Kidney (tissue), 14 donors: Measurements from ENCODE around the gene NINJ2. TPM values are rescaled to one million over a fixed set of nuclear protein-coding genes. Genes with fewer than 3 reads are reported as not detected.

Experiments used
- DNase-seq, 5 donors: peaks; one replicate each; pipeline ENCODE4 v3.0.0-alpha.2; 2013 to 2020
- FAIRE-seq: peaks from 2 replicates; lab custom pipeline; 2012; peaks lifted over from hg19 to GRCh38; lab: Jason Lieb, UNC
- H3K27ac ChIP-seq, 2 donors: one replicate each; pipeline ENCODE4 v1.7.0; 2013; ENCODE audit warnings: low read depth in 2 of 2, low read length in 2 of 2, inconsistent platforms in 1 of 2
- H3K27me3 ChIP-seq: one replicate; pipeline ENCODE4 v1.7.1; 2013; ENCODE audit warnings: low read length, inconsistent platforms; ENCODE audit not compliant: control insufficient read depth, insufficient read depth
- H3K36me3 ChIP-seq, 3 donors: one replicate each; pipeline versions ENCODE4 v1.7.0 to v1.7.1; 2013; ENCODE audit warnings: low read length in 3 of 3, control low read depth in 1 of 3, inconsistent platforms in 1 of 3; ENCODE audit not compliant: insufficient read depth in 3 of 3, control insufficient read depth in 2 of 3
- H3K4me1 ChIP-seq, 3 donors: one replicate each; pipeline versions ENCODE4 v1.7.0 to v1.7.1; 2013; ENCODE audit warnings: low read length in 3 of 3, inconsistent platforms in 1 of 3, low read depth in 1 of 3; ENCODE audit not compliant: control insufficient read depth in 2 of 3, insufficient read depth in 2 of 3
- H3K4me3 ChIP-seq, 3 donors: one replicate each; pipeline versions ENCODE4 v1.7.0 to v1.8.1; 2013; ENCODE audit warnings: low read length in 3 of 3, control low read depth in 1 of 3, inconsistent platforms in 1 of 3
- H3K9ac ChIP-seq, 3 donors: one replicate each; pipeline versions ENCODE4 v1.7.0 to v1.7.1; 2013; ENCODE audit warnings: low read length in 3 of 3, control low read depth in 1 of 3, inconsistent platforms in 1 of 3
- H3K9me3 ChIP-seq, 3 donors: one replicate each; pipeline versions ENCODE4 v1.7.0 to v1.7.1; 2013; ENCODE audit warnings: low read length in 3 of 3, control low read depth in 1 of 3, inconsistent platforms in 1 of 3; ENCODE audit not compliant: control insufficient read depth in 2 of 3, insufficient read depth in 1 of 3
- intact Hi-C: fragments of 100-400 bp; cut with DNase I; formaldehyde crosslinking; loops from one replicate; pipeline ENCODE4 v1.11.1; 2022
- polyA plus RNA-seq: library from polyadenylated mRNA; stranded (reverse); fragments of 350-450 nt; fragmentation: Illumina TruSeq; extraction: RNeasy Lipid Tissue Mini Kit (QIAGEN cat#74804); gene quantifications from one replicate; pipeline ENCODE4 v1.2.3, GENCODE V29; 2014; ENCODE audit warnings: low read depth, low replicate concordance; ENCODE audit not compliant: insufficient read depth
- total RNA-seq: library from RNA; stranded (reverse); fragmentation: NEBNext Ultra II Directional; extraction: Animal tissue kit (Norgen Biotek cat#: 25700); gene quantifications from one replicate; pipeline ENCODE4 v1.2.1, GENCODE V29; 2021
- TF ChIP-seq, protein P1 (sequence below): IDR thresholded peaks from 3 replicates; pipeline ENCODE4 v1.5.1; 2012; ENCODE audit warnings: mild to moderate bottlenecking, moderate library complexity, borderline replicate concordance; ENCODE audit not compliant: insufficient read depth; ENCODE audit errors: extremely low read depth
- donor health status: control.
- donor health status: control.
- donor health status: control.
- donor health status: control.
- donor health status: control.
- donor health status: DM: yes; HTN: yes; CAD: no.
- donor health status: Normal renal cell carcinoma (clear cell type).

NINJ2 gene
- total and polyA plus RNA-seq, 2 donors from 2014 or later = 0.69 to 2.8 TPM

DNA sequence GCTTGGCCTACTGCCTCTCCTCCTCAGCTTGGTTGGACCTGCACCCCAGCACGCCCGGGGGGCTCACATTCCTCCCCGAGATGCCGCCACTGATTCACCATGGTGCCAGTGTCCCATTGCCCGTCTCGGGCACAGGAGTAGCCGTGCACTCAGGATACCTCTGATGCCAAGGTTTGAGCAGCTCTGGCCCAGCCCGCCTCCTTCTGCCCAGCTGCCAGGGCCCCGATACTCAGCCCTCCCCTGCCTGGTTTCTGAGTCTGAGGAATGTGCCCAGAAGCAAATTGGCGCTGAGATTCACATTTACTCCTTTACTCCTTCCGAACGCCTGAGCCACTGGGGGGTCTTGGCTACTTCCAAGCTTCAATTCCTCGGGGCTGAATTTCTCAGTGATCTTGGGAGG is 63.5 kb downstream of the NINJ2 start:
- Histone ChIP-seq H3K27ac (no peak overlapping the region), H3K4me1 (no peaks in the 10 kb centered on the region), H3K36me3 (no peaks in the 10 kb centered on the region), H3K27me3 (no peaks in the 10 kb centered on the region), H3K9ac (no peak overlapping the region), H3K9me3 (no peaks in the 10 kb centered on the region), H3K4me3 (no peak overlapping the region)
- peak in 3 of 5 donors; percentile 24 to 70 (median 45) for DNase-seq
- intact Hi-C loops = no loop called here
- no peak for FAIRE-seq
- TF ChIP-seq, protein P1, sequence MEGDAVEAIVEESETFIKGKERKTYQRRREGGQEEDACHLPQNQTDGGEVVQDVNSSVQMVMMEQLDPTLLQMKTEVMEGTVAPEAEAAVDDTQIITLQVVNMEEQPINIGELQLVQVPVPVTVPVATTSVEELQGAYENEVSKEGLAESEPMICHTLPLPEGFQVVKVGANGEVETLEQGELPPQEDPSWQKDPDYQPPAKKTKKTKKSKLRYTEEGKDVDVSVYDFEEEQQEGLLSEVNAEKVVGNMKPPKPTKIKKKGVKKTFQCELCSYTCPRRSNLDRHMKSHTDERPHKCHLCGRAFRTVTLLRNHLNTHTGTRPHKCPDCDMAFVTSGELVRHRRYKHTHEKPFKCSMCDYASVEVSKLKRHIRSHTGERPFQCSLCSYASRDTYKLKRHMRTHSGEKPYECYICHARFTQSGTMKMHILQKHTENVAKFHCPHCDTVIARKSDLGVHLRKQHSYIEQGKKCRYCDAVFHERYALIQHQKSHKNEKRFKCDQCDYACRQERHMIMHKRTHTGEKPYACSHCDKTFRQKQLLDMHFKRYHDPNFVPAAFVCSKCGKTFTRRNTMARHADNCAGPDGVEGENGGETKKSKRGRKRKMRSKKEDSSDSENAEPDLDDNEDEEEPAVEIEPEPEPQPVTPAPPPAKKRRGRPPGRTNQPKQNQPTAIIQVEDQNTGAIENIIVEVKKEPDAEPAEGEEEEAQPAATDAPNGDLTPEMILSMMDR = no peak

DNA sequence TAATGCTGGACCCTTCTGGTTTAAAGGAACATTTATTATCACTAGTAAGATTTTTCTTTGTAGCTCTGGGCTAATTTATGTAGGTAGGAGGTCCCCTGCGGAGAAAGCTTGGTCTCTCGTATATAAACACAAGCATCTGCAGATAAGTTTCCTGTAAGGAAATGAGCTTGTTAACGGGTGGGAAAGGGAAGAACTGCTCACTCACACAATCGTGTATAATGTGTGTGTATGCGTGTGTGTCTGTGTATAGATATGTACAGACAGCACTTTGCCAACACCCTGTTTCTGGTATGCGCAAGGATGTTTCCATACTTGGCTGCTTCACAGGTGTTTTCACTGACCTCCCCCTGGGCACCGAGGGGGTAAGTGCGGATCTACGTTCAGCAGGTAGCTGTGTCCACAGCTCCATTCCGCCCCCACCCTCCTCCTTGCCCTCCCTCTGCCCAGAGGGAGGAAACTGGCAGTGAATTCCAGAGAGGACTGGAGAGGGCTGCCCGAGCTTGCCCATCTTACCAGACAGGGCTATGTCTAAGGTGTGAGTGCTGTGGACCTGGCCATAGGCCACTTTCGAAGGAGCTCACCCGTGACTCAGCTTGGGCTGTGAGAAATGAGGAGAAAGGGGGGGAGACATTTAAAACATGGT is 65.2 kb downstream of the NINJ2 start:
- H3K4me1 ChIP-seq = no peaks in the 10 kb centered on the region
- FAIRE-seq (no peak), DNase-seq (peak in 3 of 5 donors; percentile 25 to 77 (median 30))
- no peak overlapping the region for H3K27ac ChIP-seq
- TF ChIP-seq, protein P1 = no peak
- intact Hi-C loops = no loop called here
- H3K36me3 ChIP-seq = no peaks in the 10 kb centered on the region
- no peaks in the 10 kb centered on the region for H3K9me3 ChIP-seq
- H3K27me3 ChIP-seq = no peaks in the 10 kb centered on the region
- H3K9ac ChIP-seq = no peak overlapping the region
- H3K4me3 ChIP-seq = no peak overlapping the region

DNA sequence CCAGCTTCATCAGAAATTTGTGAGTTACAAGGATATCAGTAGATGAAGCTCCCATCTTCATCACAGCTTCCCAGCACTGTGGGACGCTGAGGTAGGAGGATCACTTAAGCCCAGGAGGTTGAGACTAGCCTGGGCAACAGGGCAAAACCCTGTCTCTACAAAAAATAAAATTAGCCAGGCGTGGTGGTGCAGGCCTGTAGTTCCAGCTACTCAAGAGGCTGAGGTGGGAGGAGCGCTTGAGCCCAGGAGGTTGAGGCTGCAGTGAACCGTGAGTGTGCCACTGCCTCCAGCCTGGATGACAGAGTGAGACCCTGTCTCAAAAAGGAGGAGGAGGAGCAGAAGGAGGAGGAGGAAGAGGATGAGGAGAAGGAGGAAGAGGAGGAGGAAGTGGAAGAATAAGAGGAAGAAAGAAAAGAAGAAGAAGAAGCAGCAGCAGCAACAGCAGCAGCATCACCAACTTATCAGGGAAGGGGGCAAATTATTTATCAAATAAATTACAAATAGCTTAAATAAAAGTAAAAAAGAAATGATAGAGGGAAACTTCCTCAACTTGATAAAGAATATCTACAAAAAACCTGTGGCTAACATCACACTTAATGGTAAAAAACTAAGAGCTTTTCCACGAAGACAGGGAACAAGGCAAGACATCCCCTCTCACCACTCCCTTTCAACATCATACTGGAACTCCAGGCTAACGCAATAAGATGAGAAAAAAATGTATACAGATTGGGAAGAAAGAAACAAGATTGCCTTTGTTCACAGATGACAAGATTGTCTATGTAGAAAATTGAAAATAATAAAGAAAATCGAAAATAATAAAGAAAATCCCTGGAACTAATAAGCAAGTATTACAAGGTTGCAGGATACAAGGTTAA is 69.6 kb downstream of the NINJ2 start:
- intact Hi-C loops = no loop called here
- H3K9ac ChIP-seq = no peak overlapping the region
- H3K4me3 ChIP-seq = no peak overlapping the region
- H3K27ac ChIP-seq = no peak overlapping the region
- no peak for FAIRE-seq
- H3K36me3 ChIP-seq = no peaks in the 10 kb centered on the region
- H3K27me3 ChIP-seq = no peaks in the 10 kb centered on the region
- peaks cover 0 to 2% (median 0%) of the 10 kb centered on the region in 3 donors for H3K4me1 ChIP-seq
- H3K9me3 ChIP-seq = no peaks in the 10 kb centered on the region
- TF ChIP-seq, protein P1 = no peak
- peak in 2 of 5 donors; percentile 4 to 7 for DNase-seq
